ENCODE data around the gene PTGDR. TPM values are rescaled to one million over a fixed set of nuclear protein-coding genes. Genes with fewer than 3 reads are reported as not detected.

Gene PTGDR
- total and polyA plus RNA-seq, 2 donors (not counting 1 experiment from before 2014, with no cell fraction given) = 0.08 TPM; not detected in 1

DNA sequence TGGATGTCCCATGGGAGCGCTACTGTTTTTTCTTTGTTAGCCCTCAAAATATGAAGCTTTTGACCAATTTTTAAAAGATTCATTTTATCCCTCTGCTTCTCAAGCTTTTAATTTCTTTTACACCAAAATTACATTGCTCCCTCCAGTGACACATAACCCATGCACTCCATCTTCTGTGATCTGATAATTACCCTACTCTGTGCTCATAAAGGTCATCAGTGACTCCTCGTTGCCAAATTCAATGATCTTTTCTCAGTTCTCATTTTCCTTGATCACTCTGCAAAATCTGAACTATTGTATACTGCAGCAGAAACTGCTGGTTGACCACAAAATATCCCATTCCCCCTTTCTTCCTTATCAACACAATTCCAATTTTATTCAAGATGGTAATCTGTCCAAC lies 8.7 kb upstream of the PTGDR start:
- Histone ChIP-seq H3K9ac (ENCODE audit: insufficient read depth, low read length) (no peak overlapping the region), H3K27ac (ENCODE audit: insufficient read depth, low read length) (no peak overlapping the region), H3K4me1 (ENCODE audit: control insufficient read depth, extremely low read depth, insufficient read depth, low read length) (no peaks in the 10 kb centered on the region), H3K9me3 (ENCODE audit: control insufficient read depth, insufficient read depth, low read depth, low read length) (no peaks in the 10 kb centered on the region), H4K20me1 (ENCODE audit: control insufficient read depth, extremely low read depth, insufficient read depth, low read length) (no peaks in the 10 kb centered on the region), H3K4me3 (replicated peaks in 1 of 4; ENCODE audit: control extremely low read depth in 1 of 4, insufficient read depth in 1 of 4, low read depth in 3 of 4, low read length in 4 of 4) (no peak overlapping the region), H3K36me3 (ENCODE audit: control insufficient read depth, insufficient read depth, low read length) (no peaks in the 10 kb centered on the region), H3K4me2 (ENCODE audit: extremely low read depth, insufficient read depth, low read length) (no peak overlapping the region), H3K27me3 (ENCODE audit: control insufficient read depth, insufficient read depth, low read length) (no peaks in the 10 kb centered on the region), H3K79me2 (ENCODE audit: control insufficient read depth, insufficient read depth, low read length) (no peaks in the 10 kb centered on the region), H2AFZ (ENCODE audit: low read length) (no peak overlapping the region)
- no peak for DNase-seq (ENCODE audit: low read depth in 2 of 2)
- TF ChIP-seq, protein P1, sequence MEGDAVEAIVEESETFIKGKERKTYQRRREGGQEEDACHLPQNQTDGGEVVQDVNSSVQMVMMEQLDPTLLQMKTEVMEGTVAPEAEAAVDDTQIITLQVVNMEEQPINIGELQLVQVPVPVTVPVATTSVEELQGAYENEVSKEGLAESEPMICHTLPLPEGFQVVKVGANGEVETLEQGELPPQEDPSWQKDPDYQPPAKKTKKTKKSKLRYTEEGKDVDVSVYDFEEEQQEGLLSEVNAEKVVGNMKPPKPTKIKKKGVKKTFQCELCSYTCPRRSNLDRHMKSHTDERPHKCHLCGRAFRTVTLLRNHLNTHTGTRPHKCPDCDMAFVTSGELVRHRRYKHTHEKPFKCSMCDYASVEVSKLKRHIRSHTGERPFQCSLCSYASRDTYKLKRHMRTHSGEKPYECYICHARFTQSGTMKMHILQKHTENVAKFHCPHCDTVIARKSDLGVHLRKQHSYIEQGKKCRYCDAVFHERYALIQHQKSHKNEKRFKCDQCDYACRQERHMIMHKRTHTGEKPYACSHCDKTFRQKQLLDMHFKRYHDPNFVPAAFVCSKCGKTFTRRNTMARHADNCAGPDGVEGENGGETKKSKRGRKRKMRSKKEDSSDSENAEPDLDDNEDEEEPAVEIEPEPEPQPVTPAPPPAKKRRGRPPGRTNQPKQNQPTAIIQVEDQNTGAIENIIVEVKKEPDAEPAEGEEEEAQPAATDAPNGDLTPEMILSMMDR (conservative IDR thresholded peaks at IDR 0.05 in 1 of 2, IDR thresholded peaks at IDR 0.05 in 1 of 2; ENCODE audit: low read depth in 1 of 2, low read length in 2 of 2) = no peak
- no peak for TF ChIP-seq EZH2 (IDR thresholded peaks at IDR 0.05; ENCODE audit: low read length, missing control alignments)

GRCh38 chr14:52259434-52259833 lies 8.1 kb upstream of the PTGDR start:
- H3K36me3 ChIP-seq (ENCODE audit: control insufficient read depth, insufficient read depth, low read length) = no peaks in the 10 kb centered on the region
- DNase-seq (ENCODE audit: low read depth in 2 of 2) = peak in 1 of 2 donors; percentile 30
- H2AFZ ChIP-seq (ENCODE audit: low read length) = no peak overlapping the region

DNA sequence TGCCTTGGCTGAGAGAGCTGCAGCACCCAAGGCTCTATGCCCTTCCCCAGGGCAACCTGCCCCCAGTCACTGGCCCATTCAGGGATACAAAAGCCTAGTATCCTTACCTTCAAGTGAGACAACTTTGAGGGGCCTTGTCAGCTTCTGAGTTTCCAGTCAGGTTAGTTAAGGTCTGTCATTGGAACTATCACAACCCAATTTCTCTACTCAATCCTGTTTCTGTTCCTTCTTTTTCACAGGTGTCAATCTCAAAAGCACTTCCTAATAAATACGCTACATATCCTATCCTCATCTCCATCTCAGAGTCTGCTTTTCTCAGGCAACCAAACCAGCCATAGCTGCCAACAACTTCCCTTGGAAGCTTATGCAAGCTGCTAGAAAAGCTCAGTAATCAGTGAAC lies 4.9 kb upstream of the PTGDR start:
- Histone ChIP-seq H2AFZ (ENCODE audit: low read length) (no peak overlapping the region), H3K36me3 (ENCODE audit: control insufficient read depth, insufficient read depth, low read length) (no peaks in the 10 kb centered on the region), H3K27ac (ENCODE audit: insufficient read depth, low read length) (no peak overlapping the region), H3K9me3 (ENCODE audit: control insufficient read depth, insufficient read depth, low read depth, low read length) (no peaks in the 10 kb centered on the region), H3K27me3 (ENCODE audit: control insufficient read depth, insufficient read depth, low read length) (peaks cover 8% of the 10 kb centered on the region), H3K9ac (ENCODE audit: insufficient read depth, low read length) (no peak overlapping the region), H3K79me2 (ENCODE audit: control insufficient read depth, insufficient read depth, low read length) (no peaks in the 10 kb centered on the region), H3K4me2 (ENCODE audit: extremely low read depth, insufficient read depth, low read length) (no peak overlapping the region), H3K4me1 (ENCODE audit: control insufficient read depth, extremely low read depth, insufficient read depth, low read length) (no peaks in the 10 kb centered on the region), H3K4me3 (replicated peaks in 1 of 4; ENCODE audit: control extremely low read depth in 1 of 4, insufficient read depth in 1 of 4, low read depth in 3 of 4, low read length in 4 of 4) (no peak overlapping the region), H4K20me1 (ENCODE audit: control insufficient read depth, extremely low read depth, insufficient read depth, low read length) (no peaks in the 10 kb centered on the region)
- TF ChIP-seq, protein P1 (conservative IDR thresholded peaks at IDR 0.05 in 1 of 2, IDR thresholded peaks at IDR 0.05 in 1 of 2; ENCODE audit: low read depth in 1 of 2, low read length in 2 of 2) = no peak
- no peak for TF ChIP-seq EZH2 (IDR thresholded peaks at IDR 0.05; ENCODE audit: low read length, missing control alignments)
- no peak for DNase-seq (ENCODE audit: low read depth in 2 of 2)

More at GRCh38 chr14:52259434-52259833, 8.1 kb upstream of the PTGDR start:
- Histone ChIP-seq H3K4me1 (ENCODE audit: control insufficient read depth, extremely low read depth, insufficient read depth, low read length) (no peaks in the 10 kb centered on the region), H3K27me3 (ENCODE audit: control insufficient read depth, insufficient read depth, low read length) (no peaks in the 10 kb centered on the region), H4K20me1 (ENCODE audit: control insufficient read depth, extremely low read depth, insufficient read depth, low read length) (no peaks in the 10 kb centered on the region), H3K4me3 (replicated peaks in 1 of 4; ENCODE audit: control extremely low read depth in 1 of 4, insufficient read depth in 1 of 4, low read depth in 3 of 4, low read length in 4 of 4) (no peak overlapping the region), H3K79me2 (ENCODE audit: control insufficient read depth, insufficient read depth, low read length) (no peaks in the 10 kb centered on the region), H3K9me3 (ENCODE audit: control insufficient read depth, insufficient read depth, low read depth, low read length) (no peaks in the 10 kb centered on the region), H3K27ac (ENCODE audit: insufficient read depth, low read length) (no peak overlapping the region), H3K4me2 (ENCODE audit: extremely low read depth, insufficient read depth, low read length) (no peak overlapping the region), H3K9ac (ENCODE audit: insufficient read depth, low read length) (no peak overlapping the region)
- TF ChIP-seq, protein P1 (conservative IDR thresholded peaks at IDR 0.05 in 1 of 2, IDR thresholded peaks at IDR 0.05 in 1 of 2; ENCODE audit: low read depth in 1 of 2, low read length in 2 of 2) = no peak
- no peak for TF ChIP-seq EZH2 (IDR thresholded peaks at IDR 0.05; ENCODE audit: low read length, missing control alignments)

Measured in fibroblast of lung (primary cell).